ENCODE data around the gene CD40LG. TPM values are rescaled to one million over a fixed set of nuclear protein-coding genes. Genes with fewer than 3 reads are reported as not detected.

Gene CD40LG
- not detected for total RNA-seq

DNA sequence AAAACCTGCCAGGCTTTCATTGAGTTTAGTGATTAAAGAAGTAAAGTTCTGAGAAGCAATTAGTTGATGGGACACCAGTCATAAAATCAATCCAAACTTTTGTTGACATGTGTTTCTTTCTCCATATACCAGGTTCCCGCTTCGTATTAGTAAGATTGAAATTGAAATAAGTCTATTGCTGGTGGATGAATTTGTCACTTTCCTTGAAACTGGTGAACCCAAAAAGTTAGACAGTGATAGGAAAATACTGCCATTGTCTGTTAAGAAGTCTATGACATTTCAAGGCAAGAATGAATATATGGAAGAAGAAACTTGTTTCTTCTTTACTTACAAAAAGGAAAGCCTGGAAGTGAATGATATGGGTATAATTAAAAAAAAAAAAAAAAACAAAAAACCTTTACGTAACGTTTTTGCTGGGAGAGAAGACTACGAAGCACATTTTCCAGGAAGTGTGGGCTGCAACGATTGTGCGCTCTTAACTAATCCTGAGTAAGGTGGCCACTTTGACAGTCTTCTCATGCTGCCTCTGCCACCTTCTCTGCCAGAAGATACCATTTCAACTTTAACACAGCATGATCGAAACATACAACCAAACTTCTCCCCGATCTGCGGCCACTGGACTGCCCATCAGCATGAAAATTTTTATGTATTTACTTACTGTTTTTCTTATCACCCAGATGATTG, at the start of gene CD40LG:
CD40LG (plus strand) TSS at position 482 of the 684 bp plus-strand sequence; CDS start at position 573, 91 bp downstream.
- no peak for ATAC-seq

DNA sequence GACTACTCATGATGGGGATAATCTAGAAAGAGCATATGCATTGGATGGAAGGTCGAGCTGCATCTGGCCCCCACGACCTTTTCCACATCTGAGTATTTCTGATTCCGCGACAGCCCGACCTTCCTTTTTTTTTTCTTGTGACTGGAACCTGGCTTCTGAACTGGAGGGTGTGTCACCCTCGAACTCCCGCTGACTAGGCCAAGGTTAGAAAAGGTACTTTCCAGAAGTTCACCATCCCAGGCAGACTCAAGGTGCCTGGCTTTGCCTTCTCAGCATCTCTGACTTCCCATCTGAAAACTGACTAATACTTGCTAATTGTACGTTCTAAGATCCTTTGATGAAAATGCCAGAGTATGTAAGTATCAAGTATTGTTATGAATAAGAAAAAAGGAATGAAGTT, 49.3 kb upstream of the CD40LG start:
- ATAC-seq: no peak

DNA sequence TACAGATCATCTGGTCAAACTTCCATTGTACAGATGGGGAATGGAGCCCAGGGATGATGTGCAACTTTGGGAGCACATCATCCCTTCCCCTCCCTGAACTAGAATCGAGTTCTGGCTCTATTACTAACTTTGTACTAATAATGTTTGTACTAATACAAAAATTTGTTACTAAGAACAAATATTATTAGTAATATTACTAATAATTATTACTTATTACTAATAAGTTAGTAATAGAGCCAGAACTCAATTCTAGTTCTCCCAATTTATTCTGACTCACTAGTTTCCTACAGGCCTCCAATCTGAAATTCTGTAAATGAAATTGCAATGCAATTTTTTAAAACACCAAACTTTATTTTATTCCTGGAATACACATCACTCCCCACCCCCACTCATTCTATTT, 47.9 kb upstream of the CD40LG start:
- no peak for ATAC-seq

DNA sequence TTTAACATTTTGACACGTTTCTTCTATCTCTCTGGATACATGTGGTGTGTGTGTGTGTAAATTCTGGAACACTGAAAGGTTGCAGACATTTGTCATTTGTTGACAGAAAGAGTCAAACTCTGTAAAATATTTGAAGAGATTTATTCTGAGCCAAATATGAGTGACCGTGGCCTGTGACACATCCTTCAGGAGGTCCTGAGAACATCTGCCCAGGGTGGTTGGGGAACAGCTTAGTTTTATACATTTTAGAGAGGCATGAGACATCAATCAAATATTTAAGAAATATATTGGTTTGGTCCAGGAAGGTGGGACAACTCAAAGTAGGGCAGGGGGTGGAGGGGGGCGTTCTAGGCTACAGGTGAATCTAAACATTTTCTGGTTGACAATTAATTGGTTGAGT, 40.7 kb upstream of the CD40LG start:
- no peak for ATAC-seq

DNA sequence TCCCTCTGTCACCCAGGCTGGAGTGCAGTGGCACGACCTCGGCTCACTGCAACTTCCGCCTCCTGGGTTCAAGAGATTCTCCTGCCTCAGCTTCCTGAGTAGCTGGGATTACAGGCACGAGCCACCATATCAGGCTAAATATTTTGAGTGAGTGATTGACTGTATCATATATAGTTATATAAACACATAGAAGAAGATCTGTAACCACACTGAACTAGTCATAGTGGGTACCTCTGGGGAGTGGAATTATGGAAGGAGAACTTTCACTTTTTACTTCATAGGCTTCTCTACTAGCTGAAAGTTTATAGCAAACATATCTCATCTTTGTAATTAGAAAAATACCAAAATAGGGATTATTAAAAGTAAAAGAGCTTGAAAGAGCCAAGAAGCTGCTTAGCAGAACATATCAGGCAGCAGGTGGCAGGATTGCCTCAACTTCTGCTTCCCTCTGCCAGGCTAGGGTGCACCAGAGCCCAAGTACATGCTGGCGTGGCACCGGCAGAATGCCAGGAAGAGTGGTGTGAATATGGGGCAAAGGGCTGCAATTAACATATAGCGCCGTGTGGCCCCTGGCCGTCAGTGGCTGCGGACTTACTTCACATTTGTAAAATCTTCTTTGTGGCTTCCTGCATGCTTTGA, 39.5 kb upstream of the CD40LG start:
- ATAC-seq: no peak

DNA sequence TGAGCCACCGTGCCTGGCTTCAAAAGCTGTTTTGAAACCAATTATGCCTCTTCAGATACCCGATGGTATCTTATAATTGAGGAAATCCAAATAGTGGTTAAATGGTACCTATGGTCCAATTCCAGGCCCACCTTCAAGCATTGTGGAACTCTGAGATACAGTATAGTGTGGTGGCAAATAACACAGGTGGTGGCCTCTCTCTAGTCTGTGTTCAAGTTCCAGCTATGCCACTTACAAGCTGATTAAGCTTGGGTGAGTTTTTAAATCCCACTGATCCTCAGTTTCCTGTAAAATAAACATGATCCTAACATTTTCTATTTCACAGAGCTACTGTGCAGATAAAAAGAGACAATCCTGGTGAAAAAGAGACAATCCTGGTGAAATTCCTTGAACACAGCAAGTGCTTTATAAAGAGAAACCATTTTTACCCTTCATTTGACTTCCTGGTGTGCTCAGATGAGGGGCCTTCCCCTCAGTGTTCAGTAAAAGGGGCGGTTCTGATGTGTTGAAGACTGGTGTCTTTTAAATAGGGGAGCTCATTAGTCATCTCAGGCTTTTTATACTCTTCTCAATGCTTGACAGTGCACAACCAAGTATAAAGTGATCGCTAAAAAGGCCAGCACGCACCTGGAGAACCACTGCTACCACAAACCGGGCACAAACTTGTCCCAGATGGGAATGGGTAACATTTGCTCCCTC, 30.8 kb upstream of the CD40LG start:
- no peak for ATAC-seq

DNA sequence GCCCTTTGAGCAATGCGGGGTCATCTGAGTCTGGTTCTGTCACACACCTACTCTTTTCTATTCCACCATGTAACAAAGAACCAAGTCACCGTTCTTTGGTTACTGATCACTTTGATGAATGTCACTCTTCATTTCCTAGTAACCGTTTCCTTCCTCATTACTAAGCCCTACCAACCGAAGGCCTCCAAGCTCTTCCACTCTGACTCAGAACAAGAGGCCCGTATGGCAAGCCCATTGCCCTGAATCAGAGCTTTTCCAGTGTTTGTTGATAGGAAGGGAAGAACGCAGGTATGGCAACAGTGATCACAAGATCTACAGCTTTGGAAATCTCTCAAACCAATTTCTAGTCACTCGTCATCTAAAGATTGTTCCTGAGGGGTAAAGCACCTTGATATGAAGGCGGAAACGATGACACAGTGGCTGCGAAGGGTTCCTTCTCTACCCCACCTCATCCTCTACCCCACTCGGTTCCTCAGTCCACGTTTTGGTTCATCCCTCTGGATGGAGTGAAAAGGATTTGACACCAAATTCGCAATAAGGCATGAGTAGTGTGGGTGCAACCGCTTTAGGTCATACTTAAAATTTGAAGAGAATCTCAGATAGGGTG, 28.0 kb upstream of the CD40LG start:
- ATAC-seq: no peak

DNA sequence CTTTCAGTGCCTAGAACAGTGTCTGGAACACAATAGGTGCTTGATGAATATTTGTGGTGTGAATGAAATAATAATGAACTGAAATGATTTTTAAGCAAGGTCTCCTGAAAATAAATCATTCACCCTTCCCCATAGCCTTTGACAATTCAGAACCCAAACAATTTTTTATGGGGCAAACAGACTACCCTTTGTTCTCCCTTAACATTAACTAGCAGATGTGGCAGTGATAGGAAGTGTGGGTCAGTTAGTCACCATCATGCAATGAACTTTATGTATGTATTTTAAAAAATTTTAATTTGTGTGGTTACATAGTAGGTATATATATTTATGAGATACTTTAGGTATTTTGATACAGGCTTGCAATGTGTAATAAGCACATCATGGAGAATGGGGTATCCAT, 27.2 kb upstream of the CD40LG start:
- ATAC-seq: no peak

DNA sequence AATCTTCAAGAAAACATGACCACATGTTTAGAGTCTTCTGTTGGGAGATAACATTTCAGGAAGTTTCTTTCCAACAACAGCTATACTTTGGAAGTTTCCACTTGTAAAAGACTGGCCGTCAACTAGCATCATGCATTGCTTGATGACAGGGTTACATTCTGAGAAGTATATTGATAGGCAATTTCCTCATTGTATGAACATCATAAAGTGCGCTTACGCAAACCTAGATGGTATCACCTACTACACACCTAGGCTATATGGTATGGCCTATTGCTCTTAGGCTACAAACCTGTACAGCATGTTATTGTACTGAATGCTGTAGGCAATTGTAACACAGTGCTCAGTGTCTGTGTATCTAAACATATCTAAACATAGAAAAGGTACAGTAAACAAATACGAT, 25.4 kb upstream of the CD40LG start:
- ATAC-seq: no peak

DNA sequence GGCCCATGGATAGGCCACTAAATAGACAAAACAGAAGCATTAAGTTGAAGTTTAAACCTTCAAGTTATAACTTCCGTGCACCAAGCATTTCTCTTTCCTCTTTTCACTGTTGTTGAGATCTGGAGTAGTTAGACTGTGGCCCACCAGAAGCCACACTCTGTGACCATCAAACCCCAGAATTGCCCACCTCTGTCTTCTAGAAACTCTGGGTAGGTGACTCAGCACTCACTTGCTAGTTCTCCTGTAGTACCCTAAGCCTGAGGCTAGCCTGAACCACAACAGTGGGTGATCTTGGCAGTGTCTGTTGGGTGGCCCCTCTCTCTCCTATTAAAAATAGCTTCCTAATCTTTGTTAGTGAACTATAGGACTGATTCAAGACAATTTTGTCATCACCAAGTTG, 24.6 kb upstream of the CD40LG start:
- no peak for ATAC-seq

DNA sequence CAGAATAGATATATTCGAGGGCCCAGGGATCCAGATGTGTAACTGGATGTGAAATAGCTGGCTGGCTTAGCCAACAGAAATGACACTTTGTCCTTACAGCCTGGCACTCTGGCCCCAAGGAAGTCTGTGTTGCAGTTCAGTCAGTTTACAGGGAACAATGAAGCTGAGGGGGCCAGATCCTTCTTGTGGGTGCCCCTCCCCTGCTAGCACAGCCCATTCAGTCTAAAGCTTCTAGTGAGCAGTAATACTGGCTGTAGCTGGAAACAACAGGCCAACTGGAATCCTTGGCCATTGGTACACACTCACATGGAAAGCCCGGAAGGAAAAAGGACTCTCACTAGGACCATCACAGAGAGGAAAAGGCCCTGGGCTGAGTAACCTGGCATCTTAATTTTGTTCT, 22.7 kb upstream of the CD40LG start:
- ATAC-seq: no peak

DNA sequence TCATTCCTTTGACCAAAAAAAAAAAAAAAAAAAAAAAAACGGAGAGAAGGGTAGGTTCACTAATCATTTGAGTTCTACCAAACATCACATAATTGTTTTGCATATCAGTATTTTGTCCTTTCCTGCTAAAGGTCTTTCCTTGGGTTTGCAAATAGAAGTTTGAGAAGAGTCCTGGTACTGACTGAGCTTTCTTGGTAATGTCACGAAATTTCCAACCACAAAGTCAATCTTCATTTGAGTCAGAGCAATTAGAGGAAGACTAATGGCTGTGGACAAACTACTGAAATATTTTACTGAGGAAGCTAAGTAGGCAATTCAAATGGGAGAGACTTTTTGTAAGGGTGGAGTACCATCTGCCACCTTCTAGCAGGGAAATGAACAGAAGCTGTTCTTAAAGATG, 21.7 kb upstream of the CD40LG start:
- no peak for ATAC-seq

DNA sequence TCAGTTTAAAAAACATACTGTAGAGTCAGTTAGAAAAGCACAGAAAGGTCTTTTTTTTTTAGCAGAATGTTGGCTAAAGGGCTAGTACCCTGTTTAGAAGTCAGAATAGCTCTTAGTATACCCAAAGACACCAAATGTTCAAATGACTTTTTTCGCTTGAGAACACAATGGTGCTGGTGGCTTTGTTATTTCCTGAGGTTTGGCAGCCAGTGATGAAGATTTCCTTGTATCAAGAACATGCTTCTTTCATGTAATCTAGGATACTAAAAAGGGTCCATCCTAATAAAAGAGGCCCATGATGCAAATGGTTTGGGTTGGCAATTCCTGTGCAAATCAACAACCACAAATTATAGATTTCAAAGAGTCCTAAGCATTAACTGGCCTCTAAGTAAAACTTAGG, 21.1 kb upstream of the CD40LG start:
- ATAC-seq: no peak

DNA sequence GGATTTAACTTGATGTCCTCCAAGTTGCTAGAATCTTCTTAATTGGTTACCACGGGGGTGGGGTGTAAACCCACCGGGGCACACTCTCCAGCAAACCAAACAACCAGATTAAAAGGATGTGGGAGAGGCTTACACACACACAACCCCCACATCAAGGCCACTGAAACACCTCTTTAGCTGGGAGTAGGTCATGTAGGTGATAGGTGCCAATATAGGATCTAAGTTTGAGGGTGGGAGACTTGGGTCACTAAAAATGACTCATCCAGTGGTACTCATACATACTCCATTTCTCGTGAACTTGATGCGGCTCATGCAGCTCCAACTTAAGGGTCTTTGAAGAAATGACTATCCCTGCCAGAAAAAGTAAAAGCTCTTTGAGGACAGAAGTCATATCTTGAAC, 20.5 kb upstream of the CD40LG start:
- ATAC-seq: no peak

DNA sequence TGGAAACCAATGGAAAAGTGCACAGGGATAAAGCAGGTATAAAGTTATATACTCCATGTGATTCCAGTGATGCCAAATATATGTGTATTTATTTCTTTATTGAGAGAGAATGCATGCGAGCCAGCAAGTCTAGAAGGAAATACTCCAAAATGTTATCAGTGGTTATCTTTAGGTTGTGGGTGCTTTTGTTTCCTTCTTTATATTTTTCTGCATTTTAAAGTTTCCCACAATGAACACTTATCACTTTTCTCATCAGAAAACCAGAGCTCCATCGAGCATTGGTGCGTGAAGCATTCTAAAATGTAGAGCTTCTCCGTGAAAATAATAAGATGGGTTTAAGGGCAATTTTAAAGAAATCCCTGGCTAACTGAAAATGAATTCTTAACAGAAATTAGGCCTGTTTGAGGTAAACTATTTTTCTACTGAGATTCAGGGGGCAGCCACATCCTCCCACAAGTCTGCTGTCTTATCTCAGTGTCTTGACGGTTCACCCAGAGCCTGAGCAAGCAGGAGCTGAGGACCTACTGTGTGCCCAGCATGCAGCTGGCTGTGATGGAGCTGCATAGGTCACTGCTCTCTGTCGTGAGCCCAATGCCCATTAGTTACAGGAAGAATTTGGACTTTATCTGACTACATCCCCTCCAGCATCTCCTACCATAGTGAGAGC, 18.7 kb upstream of the CD40LG start:
- ATAC-seq: no peak

DNA sequence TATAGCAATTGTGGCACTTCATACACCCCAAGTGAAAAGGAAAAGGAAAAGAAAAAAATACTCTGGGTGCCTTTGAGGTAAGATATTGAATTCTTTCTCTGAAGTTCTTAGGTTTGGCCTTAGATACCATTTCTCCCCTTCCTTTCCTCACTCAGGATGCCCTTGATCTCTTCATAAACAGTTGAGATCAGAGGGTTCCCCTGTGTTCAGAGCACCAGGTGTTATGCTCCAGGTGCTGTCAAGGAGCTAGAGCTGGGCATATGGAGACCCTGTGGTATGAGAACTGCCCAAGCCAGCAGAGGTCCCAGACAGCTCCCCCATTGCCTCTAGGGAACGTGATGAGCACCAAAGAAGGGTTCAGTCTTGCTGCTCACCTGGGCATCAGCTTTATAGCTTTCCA, 17.1 kb upstream of the CD40LG start:
- no peak for ATAC-seq

DNA sequence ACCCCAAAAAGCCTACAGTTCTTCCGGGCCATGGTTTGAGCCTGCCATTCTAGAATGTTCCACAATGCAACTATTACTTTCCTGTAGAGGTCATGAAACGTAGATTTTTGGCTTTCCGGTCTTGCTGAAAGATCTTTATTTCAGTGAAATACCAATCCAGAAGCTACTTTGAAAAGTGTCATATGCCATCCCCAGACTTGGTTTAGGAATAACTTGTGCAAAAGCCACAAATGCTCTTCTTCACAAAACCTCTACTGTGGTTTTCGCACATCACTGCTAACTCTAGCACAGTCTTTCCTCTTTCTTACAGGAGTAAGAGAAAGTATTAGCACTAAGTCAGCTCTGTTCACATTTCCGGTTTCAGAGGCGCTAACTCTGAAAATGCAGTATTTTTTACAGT, 12.7 kb upstream of the CD40LG start:
- no peak for ATAC-seq

DNA sequence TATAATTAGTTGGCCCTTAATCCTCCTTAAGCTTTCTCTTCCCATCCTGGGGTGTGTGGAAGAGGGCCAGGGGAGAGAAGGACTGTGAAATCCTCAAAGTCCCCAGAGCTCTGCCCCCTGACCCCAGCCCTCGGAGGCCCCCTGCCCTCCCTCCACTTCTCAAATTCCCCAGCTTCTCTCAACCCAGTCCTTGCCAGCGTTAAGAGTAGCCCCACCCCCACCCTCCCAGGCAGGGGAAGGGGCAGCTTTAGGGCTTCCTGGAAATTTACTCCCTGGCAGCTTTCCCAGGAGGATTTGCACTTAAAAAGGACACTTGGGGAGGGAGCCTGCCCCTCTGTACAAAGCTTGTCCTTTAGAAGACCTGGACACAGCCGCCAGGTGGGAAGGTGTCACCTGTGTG, 11.8 kb upstream of the CD40LG start:
- ATAC-seq: no peak

DNA sequence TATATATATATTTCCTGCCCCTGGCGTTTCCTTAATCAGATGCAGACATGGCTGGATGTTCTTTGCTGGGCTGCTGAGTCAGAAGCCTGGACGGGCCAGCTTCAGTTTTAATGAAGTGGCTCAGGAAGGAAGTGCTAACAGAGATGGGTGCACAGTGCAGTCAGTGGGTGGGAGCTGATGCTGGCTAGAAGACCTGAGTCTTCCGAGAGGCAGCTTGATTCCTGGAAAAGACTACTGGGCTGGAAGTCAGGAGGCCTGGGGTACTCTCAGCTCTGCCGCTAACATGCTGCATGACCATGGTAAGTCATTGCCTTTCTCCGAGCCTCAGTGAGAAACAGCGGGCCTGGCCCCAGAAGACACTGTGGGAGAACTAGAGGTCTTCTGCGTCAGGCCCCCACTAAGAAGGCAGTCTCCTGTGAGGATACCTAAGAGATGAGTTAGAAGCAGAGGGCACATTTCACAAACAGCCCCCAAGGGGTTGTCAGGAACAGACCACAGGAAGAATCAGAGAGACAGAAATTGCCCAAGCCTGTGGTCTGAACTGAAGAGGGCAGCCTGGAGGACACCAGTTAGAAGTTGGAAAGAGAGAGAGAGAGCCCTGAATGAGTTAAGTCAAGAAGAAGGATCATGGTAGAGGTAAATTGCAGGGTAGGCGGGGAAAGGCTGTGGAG, 8.3 kb upstream of the CD40LG start:
- no peak for ATAC-seq

DNA sequence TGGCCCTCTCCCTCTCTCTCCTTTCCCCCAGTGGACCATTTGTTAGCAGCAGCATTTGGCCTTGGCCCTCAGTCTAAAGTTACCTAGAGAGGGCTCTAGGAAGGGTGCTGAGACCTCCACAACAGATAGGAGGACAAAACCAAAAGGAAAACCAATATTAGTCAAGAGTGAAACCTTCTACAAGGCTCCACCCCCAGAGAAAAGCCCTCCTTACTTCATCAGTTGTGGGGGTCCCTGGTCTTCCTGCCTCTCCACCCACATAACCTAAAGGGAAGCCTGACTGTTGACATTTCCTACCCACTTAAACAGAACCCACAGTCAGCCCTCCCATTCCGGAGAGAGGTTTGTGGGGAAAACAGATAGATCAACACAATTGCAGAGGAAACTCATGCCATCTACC, 4.7 kb upstream of the CD40LG start:
- no peak for ATAC-seq

DNA sequence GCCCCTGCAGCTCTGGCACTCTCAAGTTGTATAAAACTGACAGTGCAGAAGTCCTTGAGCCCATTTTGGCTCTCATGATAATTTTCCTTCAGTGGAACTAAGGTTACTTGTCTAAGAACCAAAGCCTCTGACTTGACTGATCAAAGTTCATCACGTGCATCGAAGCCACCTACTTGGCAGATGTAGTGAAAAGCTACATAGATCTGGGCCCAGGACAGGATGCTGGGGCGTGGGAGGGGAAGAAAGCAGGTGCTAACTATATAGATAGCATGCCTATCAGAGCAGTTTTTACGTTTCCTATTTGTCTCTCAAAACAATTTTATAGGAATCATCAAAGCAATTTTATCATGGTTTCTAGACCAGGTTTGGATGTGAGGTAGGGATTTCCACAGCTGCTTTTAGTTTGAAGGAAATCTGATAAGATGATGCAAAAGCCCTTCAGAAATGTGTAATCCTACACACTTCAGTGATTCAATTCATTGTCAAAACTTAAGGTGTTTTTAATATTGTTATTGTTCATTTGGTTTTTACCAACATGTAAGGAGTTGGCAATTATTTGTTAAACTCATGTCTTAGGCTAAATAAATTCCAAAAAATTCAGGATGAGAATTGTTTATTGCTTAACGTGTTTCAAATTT, 1.2 kb upstream of the CD40LG start:
- no peak for ATAC-seq

DNA sequence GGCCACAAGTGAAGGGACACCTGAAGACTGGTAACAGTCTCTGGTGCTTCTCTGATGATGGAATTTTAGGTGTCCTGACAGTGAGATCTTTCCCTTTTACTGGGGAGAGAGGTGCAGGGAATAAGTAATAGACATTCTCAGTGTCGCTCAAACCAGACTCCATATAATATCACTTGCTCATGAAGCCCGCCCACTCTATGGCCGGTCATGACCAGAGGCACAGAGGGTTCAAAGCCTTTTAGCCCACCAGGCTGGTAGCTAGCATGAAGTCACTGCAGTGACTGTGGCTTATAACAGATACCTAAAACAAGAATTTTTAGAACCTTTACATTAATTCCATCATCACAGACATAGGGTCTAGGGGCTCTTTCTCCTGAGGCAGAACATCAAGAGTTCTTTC, 2.9 kb downstream of the CD40LG start:
- no peak for ATAC-seq
